ENCODE results near the gene RNF19B. TPM values are rescaled to one million over a fixed set of nuclear protein-coding genes. Genes with fewer than 3 reads are reported as not detected.
A peak's percentile ranks its signal among the peaks of the same experiment; 100 is the strongest.
"Not testable (repeated sequence)": the region's sequence is repeated elsewhere in the genome, so short reads cannot be mapped to it uniquely, and the experiment has no call there.

Gene RNF19B
- total and polyA plus RNA-seq, 4 donors: 13.6 to 35.5 (median 27.7) TPM

GRCh38 chr1:32983020-32983419 is 18.4 kb upstream of the RNF19B start:
- Histone ChIP-seq H3K27me3 (ENCODE audit: control insufficient read depth, insufficient read depth, low read length) (no peaks in the 10 kb centered on the region), H3K4me1 (ENCODE audit: control insufficient read depth, insufficient read depth, low read length) (peaks cover 18% of the 10 kb centered on the region), H3K27ac (ENCODE audit: low read depth, low read length) (no peak overlapping the region), H3K9me3 (ENCODE audit: control insufficient read depth, insufficient read depth, low read length) (no peaks in the 10 kb centered on the region), H3K4me3 (ENCODE audit: low read depth, low read length) (no peak overlapping the region), H3K36me3 (ENCODE audit: control insufficient read depth, insufficient read depth, low read length) (no peaks in the 10 kb centered on the region)
- WGBS (ENCODE audit: insufficient coverage): 92% methylated on average over 2 of the region's 3 CpGs
- DNase-seq (ENCODE audit: low read depth in 4 of 6, low spot score in 6 of 6): no peak

- Histone ChIP-seq H3K36me3 (ENCODE audit: control insufficient read depth, insufficient read depth, low read length) (no peaks in the 10 kb centered on the region), H3K4me3 (ENCODE audit: low read depth, low read length) (no peak overlapping the region), H3K4me1 (ENCODE audit: control insufficient read depth, insufficient read depth, low read length) (peaks cover 18% of the 10 kb centered on the region), H3K27ac (ENCODE audit: low read depth, low read length) (peak overlapping the region; percentile 15), H3K27me3 (ENCODE audit: control insufficient read depth, insufficient read depth, low read length) (no peaks in the 10 kb centered on the region), H3K9me3 (ENCODE audit: control insufficient read depth, insufficient read depth, low read length) (no peaks in the 10 kb centered on the region)
- DNase-seq (ENCODE audit: low read depth in 4 of 6, low spot score in 6 of 6): peak in 1 of 6 donors; percentile 19
- WGBS (ENCODE audit: insufficient coverage): 47% methylated on average over 3 of the region's 8 CpGs
Observed at GRCh38 chr1:32981003-32981901, 16.6 kb upstream of the RNF19B start.

GRCh38 chr1:32980080-32980479 is 15.5 kb upstream of the RNF19B start:
- Histone ChIP-seq H3K4me3 (ENCODE audit: low read depth, low read length) (no peak overlapping the region), H3K36me3 (ENCODE audit: control insufficient read depth, insufficient read depth, low read length) (no peaks in the 10 kb centered on the region), H3K4me1 (ENCODE audit: control insufficient read depth, insufficient read depth, low read length) (peaks cover 18% of the 10 kb centered on the region), H3K27me3 (ENCODE audit: control insufficient read depth, insufficient read depth, low read length) (no peaks in the 10 kb centered on the region), H3K9me3 (ENCODE audit: control insufficient read depth, insufficient read depth, low read length) (no peaks in the 10 kb centered on the region), H3K27ac (ENCODE audit: low read depth, low read length) (no peak overlapping the region)
- DNase-seq (ENCODE audit: low read depth in 4 of 6, low spot score in 6 of 6): no peak
- WGBS (ENCODE audit: insufficient coverage): 93% methylated on average over 9 of the region's 10 CpGs

GRCh38 chr1:32978854-32979253 is 14.2 kb upstream of the RNF19B start:
- H3K36me3 ChIP-seq (ENCODE audit: control insufficient read depth, insufficient read depth, low read length): no peaks in the 10 kb centered on the region
- H3K4me3 ChIP-seq (ENCODE audit: low read depth, low read length): no peak overlapping the region
- H3K4me1 ChIP-seq (ENCODE audit: control insufficient read depth, insufficient read depth, low read length): peaks cover 6% of the 10 kb centered on the region
- H3K27me3 ChIP-seq (ENCODE audit: control insufficient read depth, insufficient read depth, low read length): no peaks in the 10 kb centered on the region
- 80% methylated on average over 3 of the region's 4 CpGs for WGBS (ENCODE audit: insufficient coverage)
- no peak for DNase-seq (ENCODE audit: low read depth in 4 of 6, low spot score in 6 of 6)
- no peaks in the 10 kb centered on the region for H3K9me3 ChIP-seq (ENCODE audit: control insufficient read depth, insufficient read depth, low read length)
- no peak overlapping the region for H3K27ac ChIP-seq (ENCODE audit: low read depth, low read length)

- no peak for DNase-seq (ENCODE audit: low read depth in 4 of 6, low spot score in 6 of 6)
- no peaks in the 10 kb centered on the region for H3K36me3 ChIP-seq (ENCODE audit: control insufficient read depth, insufficient read depth, low read length)
- H3K27ac ChIP-seq (ENCODE audit: low read depth, low read length): no peak overlapping the region
- no peaks in the 10 kb centered on the region for H3K9me3 ChIP-seq (ENCODE audit: control insufficient read depth, insufficient read depth, low read length)
- H3K4me3 ChIP-seq (ENCODE audit: low read depth, low read length): no peak overlapping the region
- H3K4me1 ChIP-seq (ENCODE audit: control insufficient read depth, insufficient read depth, low read length): peaks cover 3% of the 10 kb centered on the region
- 60% methylated on average over 3 of the region's 4 CpGs for WGBS (ENCODE audit: insufficient coverage)
- no peaks in the 10 kb centered on the region for H3K27me3 ChIP-seq (ENCODE audit: control insufficient read depth, insufficient read depth, low read length)
Observed at GRCh38 chr1:32977546-32978087, 13.0 kb upstream of the RNF19B start.

- H3K4me1 ChIP-seq (ENCODE audit: control insufficient read depth, insufficient read depth, low read length); DNase-seq (ENCODE audit: low read depth in 4 of 6, low spot score in 6 of 6): not testable (repeated sequence)
- WGBS (ENCODE audit: insufficient coverage): 86% methylated on average over 14 of the region's 30 CpGs
Observed at GRCh38 chr1:32975055-32975454, 10.4 kb upstream of the RNF19B start.

GRCh38 chr1:32973458-32973857 is 8.8 kb upstream of the RNF19B start:
- not testable (repeated sequence) for DNase-seq (ENCODE audit: low read depth in 4 of 6, low spot score in 6 of 6); H3K36me3 ChIP-seq (ENCODE audit: control insufficient read depth, insufficient read depth, low read length); H3K27me3 ChIP-seq (ENCODE audit: control insufficient read depth, insufficient read depth, low read length); H3K4me1 ChIP-seq (ENCODE audit: control insufficient read depth, insufficient read depth, low read length); H3K9me3 ChIP-seq (ENCODE audit: control insufficient read depth, insufficient read depth, low read length); H3K27ac ChIP-seq (ENCODE audit: low read depth, low read length)
- H3K4me3 ChIP-seq (ENCODE audit: low read depth, low read length): peak overlapping the region; percentile 48
- WGBS (ENCODE audit: insufficient coverage): no CpG with 5 or more reads among the region's 6 CpGs

More at GRCh38 chr1:32975055-32975454, 10.4 kb upstream of the RNF19B start:
- H3K9me3 ChIP-seq (ENCODE audit: control insufficient read depth, insufficient read depth, low read length); H3K27me3 ChIP-seq (ENCODE audit: control insufficient read depth, insufficient read depth, low read length); H3K27ac ChIP-seq (ENCODE audit: low read depth, low read length); H3K4me3 ChIP-seq (ENCODE audit: low read depth, low read length); H3K36me3 ChIP-seq (ENCODE audit: control insufficient read depth, insufficient read depth, low read length): not testable (repeated sequence)

GRCh38 chr1:32972814-32973428 is 8.3 kb upstream of the RNF19B start:
- Histone ChIP-seq H3K36me3 (ENCODE audit: control insufficient read depth, insufficient read depth, low read length) (no peaks in the 10 kb centered on the region), H3K4me1 (ENCODE audit: control insufficient read depth, insufficient read depth, low read length) (peaks cover 4% of the 10 kb centered on the region), H3K4me3 (ENCODE audit: low read depth, low read length) (peak overlapping the region; percentile 48), H3K27ac (ENCODE audit: low read depth, low read length) (no peak overlapping the region), H3K27me3 (ENCODE audit: control insufficient read depth, insufficient read depth, low read length) (no peaks in the 10 kb centered on the region), H3K9me3 (ENCODE audit: control insufficient read depth, insufficient read depth, low read length) (no peaks in the 10 kb centered on the region)
- WGBS (ENCODE audit: insufficient coverage): 0% methylated on average over 51 of the region's 58 CpGs
- DNase-seq (ENCODE audit: low read depth in 4 of 6, low spot score in 6 of 6): peak in 5 of 6 donors; percentile 69 to 97 (median 80)

GRCh38 chr1:32971576-32971975 is 7.0 kb upstream of the RNF19B start:
- no CpG with 5 or more reads among the region's 3 CpGs for WGBS (ENCODE audit: insufficient coverage)
- H3K4me3 ChIP-seq (ENCODE audit: low read depth, low read length): no peak overlapping the region
- peaks cover 4% of the 10 kb centered on the region for H3K4me1 ChIP-seq (ENCODE audit: control insufficient read depth, insufficient read depth, low read length)
- no peaks in the 10 kb centered on the region for H3K27me3 ChIP-seq (ENCODE audit: control insufficient read depth, insufficient read depth, low read length)
- H3K36me3 ChIP-seq (ENCODE audit: control insufficient read depth, insufficient read depth, low read length): no peaks in the 10 kb centered on the region
- no peaks in the 10 kb centered on the region for H3K9me3 ChIP-seq (ENCODE audit: control insufficient read depth, insufficient read depth, low read length)
- DNase-seq (ENCODE audit: low read depth in 4 of 6, low spot score in 6 of 6): no peak
- no peak overlapping the region for H3K27ac ChIP-seq (ENCODE audit: low read depth, low read length)
